GM23338 (cell line): ENCODE results near the gene LRRC18. TPM values are rescaled to one million over a fixed set of nuclear protein-coding genes. Genes with fewer than 3 reads are reported as not detected.

Source experiments
- ATAC-seq: fragments of 200-7000 bp; cut with Tn5 transposase; 3 replicates; pipeline ENCODE4 v1.9.1; 2020
- DNase-seq: peaks from one replicate; pipeline ENCODE4 v3.0.0-alpha.2; 2015; ENCODE audit warnings: low spot score
- H2AFZ ChIP-seq: fragments of 200-600 bp; sonication (generic); 2 replicates; pipeline ENCODE4 v1.8.0; 2016; ENCODE audit warnings: antibody characterized with exemption, mild to moderate bottlenecking, moderate library complexity
- H3F3A ChIP-seq: fragments of 200-600 bp; sonication (generic); replicated peaks from 2 replicates; pipeline ENCODE4 v1.8.0; 2017; ENCODE audit warnings: antibody characterized with exemption, mixed run types, low read depth
- H3K27ac ChIP-seq: fragments of 200-600 bp; sonication (generic); 2 replicates; pipeline ENCODE4 v1.6.1; 2016; ENCODE audit warnings: low read depth
- H3K27me3 ChIP-seq: fragments of 200-600 bp; sonication (generic); 2 replicates; pipeline ENCODE4 v1.8.0; 2016; ENCODE audit warnings: mild to moderate bottlenecking, mixed run types, moderate library complexity; ENCODE audit not compliant: insufficient read depth
- H3K36me3 ChIP-seq: fragments of 200-600 bp; sonication (generic); 2 replicates; pipeline ENCODE4 v1.8.0; 2016; ENCODE audit warnings: mild to moderate bottlenecking; ENCODE audit not compliant: insufficient read depth
- H3K4me1 ChIP-seq: fragments of 200-600 bp; sonication (generic); 2 replicates; pipeline ENCODE4 v1.8.0; 2016; ENCODE audit warnings: mild to moderate bottlenecking, moderate library complexity; ENCODE audit not compliant: insufficient read depth
- H3K4me2 ChIP-seq: fragments of 200-600 bp; sonication (generic); 2 replicates; pipeline ENCODE4 v1.7.1; 2017; ENCODE audit warnings: mixed run types
- H3K4me3 ChIP-seq: fragments of 200-600 bp; sonication (generic); 2 replicates; pipeline ENCODE4 v1.6.1; 2016; ENCODE audit warnings: mixed run types
- H3K79me2 ChIP-seq: fragments of 200-600 bp; sonication (generic); replicated peaks from 2 replicates; pipeline ENCODE4 v1.8.0; 2017; ENCODE audit warnings: mild to moderate bottlenecking; ENCODE audit not compliant: insufficient read depth
- H3K9me2 ChIP-seq: fragments of 200-600 bp; sonication (generic); 2 replicates; pipeline ENCODE4 v1.8.0; 2017; ENCODE audit not compliant: insufficient read depth
- H4K20me1 ChIP-seq: fragments of 200-600 bp; sonication (generic); replicated peaks from 2 replicates; pipeline ENCODE4 v1.8.0; 2017; ENCODE audit warnings: mild to moderate bottlenecking; ENCODE audit not compliant: insufficient read depth
- H3K27ac Mint-ChIP-seq: 2 replicates; pipeline ENCODE4 v1.8.0; 2020; ENCODE audit warnings: inconsistent platforms, mild to moderate bottlenecking, moderate library complexity, mixed read lengths
- H3K27me3 Mint-ChIP-seq: 3 replicates; pipeline ENCODE4 v1.8.0; 2022; ENCODE audit warnings: low read depth, mild to moderate bottlenecking, moderate library complexity, mixed read lengths, inconsistent platforms; ENCODE audit not compliant: insufficient read depth, poor library complexity
- H3K36me3 Mint-ChIP-seq: 3 replicates; pipeline ENCODE4 v1.8.0; 2021; ENCODE audit warnings: low read depth, mild to moderate bottlenecking, inconsistent platforms, moderate library complexity, mixed read lengths
- H3K4me1 Mint-ChIP-seq: 3 replicates; pipeline ENCODE4 v1.8.0; 2020; ENCODE audit warnings: mild to moderate bottlenecking, inconsistent platforms, mixed read lengths
- H3K4me3 Mint-ChIP-seq: 3 replicates; pipeline ENCODE4 v1.8.0; 2021; ENCODE audit warnings: moderate library complexity, mild to moderate bottlenecking, inconsistent platforms, mixed read lengths
- H3K9me3 Mint-ChIP-seq: 3 replicates; pipeline ENCODE4 v1.8.0; 2020; ENCODE audit warnings: moderate library complexity, mild to moderate bottlenecking, inconsistent platforms, mixed read lengths
- CREB1 ChIP-seq: fragments of 250-450 bp; sonication (Bioruptor Pico); IDR thresholded peaks from 2 replicates; pipeline ENCODE4 v1.5.0; 2020; ENCODE audit warnings: low read depth, mild to moderate bottlenecking, moderate library complexity
- EZH2 ChIP-seq: fragments of 200-600 bp; sonication (generic); IDR thresholded peaks from one replicate; pipeline ENCODE4 v1.8.0; 2017; ENCODE audit warnings: antibody characterized with exemption, mild to moderate bottlenecking, low read depth; ENCODE audit not compliant: unreplicated experiment
- EZH2phosphoT487 ChIP-seq: fragments of 200-600 bp; sonication (generic); IDR thresholded peaks from one replicate; pipeline ENCODE4 v1.8.1; 2018; ENCODE audit warnings: antibody characterized with exemption; ENCODE audit not compliant: unreplicated experiment
- JUNB ChIP-seq: IDR thresholded peaks from one replicate; pipeline ENCODE4 v1.6.1; 2016; ENCODE audit warnings: antibody characterized with exemption; ENCODE audit not compliant: unreplicated experiment
- NANOG ChIP-seq: IDR thresholded peaks from 2 replicates; pipeline ENCODE4 v1.6.1; 2016; ENCODE audit warnings: antibody characterized with exemption, borderline replicate concordance
- POLR2AphosphoS5 ChIP-seq: IDR thresholded peaks from 2 replicates; pipeline ENCODE4 v1.6.1; 2016; ENCODE audit warnings: antibody characterized with exemption, low read depth
- STAT1 ChIP-seq: IDR thresholded peaks from one replicate; pipeline ENCODE4 v1.6.1; 2016; ENCODE audit warnings: antibody characterized with exemption; ENCODE audit not compliant: unreplicated experiment
- polyA plus RNA-seq: library from polyadenylated mRNA; unstranded; fragments of >200 nt; fragmentation: Nextera tagmentation; extraction: Ambion mirVana; gene quantifications from 2 replicates; pipeline ENCODE4 v1.2.1, GENCODE V29; 2016
- total RNA-seq: library from RNA; depleted of rRNA; stranded (reverse); fragments of >200 nt; shearing (Covaris generic); gene quantifications from 2 replicates; pipeline ENCODE4 v1.2.3, GENCODE V29; 2014
- TF ChIP-seq, protein P1 (sequence below): fragments of 250-450 bp; sonication (Bioruptor Pico); IDR thresholded peaks from 2 replicates; pipeline ENCODE4 v1.5.0; 2020; ENCODE audit warnings: mild to moderate bottlenecking, moderate library complexity
- TF ChIP-seq, protein P2 (sequence below): IDR thresholded peaks from 2 replicates; pipeline ENCODE4 v1.6.1; 2016; ENCODE audit warnings: antibody characterized with exemption
- TF ChIP-seq, protein P3 (sequence below), 2 experiments: fragments of 200-600 bp in 1 of 2; sonication (generic) in 1 of 2; conservative IDR thresholded peaks; 2 replicates each; pipeline versions ENCODE4 v1.5.1 to v1.6.1; 2016 to 2017; ENCODE audit warnings: antibody characterized with exemption in 2 of 2, low read depth in 2 of 2, mild to moderate bottlenecking in 2 of 2, moderate library complexity in 1 of 2

The LRRC18 gene
- total and polyA plus RNA-seq, 2 experiments from 2014 or later = not detected

- Mint-ChIP-seq H3K9me3 (no peaks in the 10 kb centered on the region; the same call in 2 of the 3 replicates), H3K27me3 (peaks cover 4% of the 10 kb centered on the region), H3K4me1 (no peaks in the 10 kb centered on the region; the same call in 2 of the 3 replicates), H3K36me3 (no peaks in the 10 kb centered on the region; the same call in 2 of the 3 replicates), H3K27ac (no peak overlapping the region), H3K4me3 (no peak overlapping the region)
- no peak for TF ChIP-seq JUNB
- TF ChIP-seq, protein P1, sequence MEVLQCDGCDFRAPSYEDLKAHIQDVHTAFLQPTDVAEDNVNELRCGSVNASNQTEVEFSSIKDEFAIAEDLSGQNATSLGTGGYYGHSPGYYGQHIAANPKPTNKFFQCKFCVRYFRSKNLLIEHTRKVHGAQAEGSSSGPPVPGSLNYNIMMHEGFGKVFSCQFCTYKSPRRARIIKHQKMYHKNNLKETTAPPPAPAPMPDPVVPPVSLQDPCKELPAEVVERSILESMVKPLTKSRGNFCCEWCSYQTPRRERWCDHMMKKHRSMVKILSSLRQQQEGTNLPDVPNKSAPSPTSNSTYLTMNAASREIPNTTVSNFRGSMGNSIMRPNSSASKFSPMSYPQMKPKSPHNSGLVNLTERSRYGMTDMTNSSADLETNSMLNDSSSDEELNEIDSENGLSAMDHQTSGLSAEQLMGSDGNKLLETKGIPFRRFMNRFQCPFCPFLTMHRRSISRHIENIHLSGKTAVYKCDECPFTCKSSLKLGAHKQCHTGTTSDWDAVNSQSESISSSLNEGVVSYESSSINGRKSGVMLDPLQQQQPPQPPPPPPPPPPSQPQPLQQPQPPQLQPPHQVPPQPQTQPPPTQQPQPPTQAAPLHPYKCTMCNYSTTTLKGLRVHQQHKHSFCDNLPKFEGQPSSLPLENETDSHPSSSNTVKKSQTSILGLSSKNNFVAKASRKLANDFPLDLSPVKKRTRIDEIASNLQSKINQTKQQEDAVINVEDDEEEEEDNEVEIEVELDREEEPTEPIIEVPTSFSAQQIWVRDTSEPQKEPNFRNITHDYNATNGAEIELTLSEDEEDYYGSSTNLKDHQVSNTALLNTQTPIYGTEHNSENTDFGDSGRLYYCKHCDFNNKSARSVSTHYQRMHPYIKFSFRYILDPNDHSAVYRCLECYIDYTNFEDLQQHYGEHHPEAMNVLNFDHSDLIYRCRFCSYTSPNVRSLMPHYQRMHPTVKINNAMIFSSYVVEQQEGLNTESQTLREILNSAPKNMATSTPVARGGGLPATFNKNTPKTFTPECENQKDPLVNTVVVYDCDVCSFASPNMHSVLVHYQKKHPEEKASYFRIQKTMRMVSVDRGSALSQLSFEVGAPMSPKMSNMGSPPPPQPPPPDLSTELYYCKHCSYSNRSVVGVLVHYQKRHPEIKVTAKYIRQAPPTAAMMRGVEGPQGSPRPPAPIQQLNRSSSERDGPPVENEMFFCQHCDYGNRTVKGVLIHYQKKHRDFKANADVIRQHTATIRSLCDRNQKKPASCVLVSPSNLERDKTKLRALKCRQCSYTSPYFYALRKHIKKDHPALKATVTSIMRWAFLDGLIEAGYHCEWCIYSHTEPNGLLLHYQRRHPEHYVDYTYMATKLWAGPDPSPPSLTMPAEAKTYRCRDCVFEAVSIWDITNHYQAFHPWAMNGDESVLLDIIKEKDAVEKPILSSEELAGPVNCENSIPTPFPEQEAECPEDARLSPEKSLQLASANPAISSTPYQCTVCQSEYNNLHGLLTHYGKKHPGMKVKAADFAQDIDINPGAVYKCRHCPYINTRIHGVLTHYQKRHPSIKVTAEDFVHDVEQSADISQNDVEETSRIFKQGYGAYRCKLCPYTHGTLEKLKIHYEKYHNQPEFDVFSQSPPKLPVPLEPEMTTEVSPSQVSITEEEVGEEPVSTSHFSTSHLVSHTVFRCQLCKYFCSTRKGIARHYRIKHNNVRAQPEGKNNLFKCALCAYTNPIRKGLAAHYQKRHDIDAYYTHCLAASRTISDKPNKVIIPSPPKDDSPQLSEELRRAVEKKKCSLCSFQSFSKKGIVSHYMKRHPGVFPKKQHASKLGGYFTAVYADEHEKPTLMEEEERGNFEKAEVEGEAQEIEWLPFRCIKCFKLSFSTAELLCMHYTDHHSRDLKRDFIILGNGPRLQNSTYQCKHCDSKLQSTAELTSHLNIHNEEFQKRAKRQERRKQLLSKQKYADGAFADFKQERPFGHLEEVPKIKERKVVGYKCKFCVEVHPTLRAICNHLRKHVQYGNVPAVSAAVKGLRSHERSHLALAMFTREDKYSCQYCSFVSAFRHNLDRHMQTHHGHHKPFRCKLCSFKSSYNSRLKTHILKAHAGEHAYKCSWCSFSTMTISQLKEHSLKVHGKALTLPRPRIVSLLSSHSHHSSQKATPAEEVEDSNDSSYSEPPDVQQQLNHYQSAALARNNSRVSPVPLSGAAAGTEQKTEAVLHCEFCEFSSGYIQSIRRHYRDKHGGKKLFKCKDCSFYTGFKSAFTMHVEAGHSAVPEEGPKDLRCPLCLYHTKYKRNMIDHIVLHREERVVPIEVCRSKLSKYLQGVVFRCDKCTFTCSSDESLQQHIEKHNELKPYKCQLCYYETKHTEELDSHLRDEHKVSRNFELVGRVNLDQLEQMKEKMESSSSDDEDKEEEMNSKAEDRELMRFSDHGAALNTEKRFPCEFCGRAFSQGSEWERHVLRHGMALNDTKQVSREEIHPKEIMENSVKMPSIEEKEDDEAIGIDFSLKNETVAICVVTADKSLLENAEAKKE (CRISPR knock-in tag) = no peak
- no peak for TF ChIP-seq NANOG
- TF ChIP-seq EZH2 = no peak
- TF ChIP-seq, protein P2, sequence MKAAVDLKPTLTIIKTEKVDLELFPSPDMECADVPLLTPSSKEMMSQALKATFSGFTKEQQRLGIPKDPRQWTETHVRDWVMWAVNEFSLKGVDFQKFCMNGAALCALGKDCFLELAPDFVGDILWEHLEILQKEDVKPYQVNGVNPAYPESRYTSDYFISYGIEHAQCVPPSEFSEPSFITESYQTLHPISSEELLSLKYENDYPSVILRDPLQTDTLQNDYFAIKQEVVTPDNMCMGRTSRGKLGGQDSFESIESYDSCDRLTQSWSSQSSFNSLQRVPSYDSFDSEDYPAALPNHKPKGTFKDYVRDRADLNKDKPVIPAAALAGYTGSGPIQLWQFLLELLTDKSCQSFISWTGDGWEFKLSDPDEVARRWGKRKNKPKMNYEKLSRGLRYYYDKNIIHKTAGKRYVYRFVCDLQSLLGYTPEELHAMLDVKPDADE = no peak
- no peak for TF ChIP-seq STAT1
- TF ChIP-seq, protein P3, sequence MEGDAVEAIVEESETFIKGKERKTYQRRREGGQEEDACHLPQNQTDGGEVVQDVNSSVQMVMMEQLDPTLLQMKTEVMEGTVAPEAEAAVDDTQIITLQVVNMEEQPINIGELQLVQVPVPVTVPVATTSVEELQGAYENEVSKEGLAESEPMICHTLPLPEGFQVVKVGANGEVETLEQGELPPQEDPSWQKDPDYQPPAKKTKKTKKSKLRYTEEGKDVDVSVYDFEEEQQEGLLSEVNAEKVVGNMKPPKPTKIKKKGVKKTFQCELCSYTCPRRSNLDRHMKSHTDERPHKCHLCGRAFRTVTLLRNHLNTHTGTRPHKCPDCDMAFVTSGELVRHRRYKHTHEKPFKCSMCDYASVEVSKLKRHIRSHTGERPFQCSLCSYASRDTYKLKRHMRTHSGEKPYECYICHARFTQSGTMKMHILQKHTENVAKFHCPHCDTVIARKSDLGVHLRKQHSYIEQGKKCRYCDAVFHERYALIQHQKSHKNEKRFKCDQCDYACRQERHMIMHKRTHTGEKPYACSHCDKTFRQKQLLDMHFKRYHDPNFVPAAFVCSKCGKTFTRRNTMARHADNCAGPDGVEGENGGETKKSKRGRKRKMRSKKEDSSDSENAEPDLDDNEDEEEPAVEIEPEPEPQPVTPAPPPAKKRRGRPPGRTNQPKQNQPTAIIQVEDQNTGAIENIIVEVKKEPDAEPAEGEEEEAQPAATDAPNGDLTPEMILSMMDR (conservative IDR thresholded peaks at IDR 0.05; ENCODE audit: low read depth in 2 of 2) = no peak
- no peak for TF ChIP-seq EZH2phosphoT487
- TF ChIP-seq POLR2AphosphoS5 = no peak
- TF ChIP-seq CREB1 (CRISPR knock-in tag) = no peak
- Histone ChIP-seq H3K9me2 (peaks cover 3% of the 10 kb centered on the region; the same call in 1 of the 2 replicates), H4K20me1 (no peaks in the 10 kb centered on the region), H2AFZ (no peak overlapping the region), H3K36me3 (no peaks in the 10 kb centered on the region), H3K27ac (no peak overlapping the region), H3K4me2 (no peak overlapping the region), H3K27me3 (no peaks in the 10 kb centered on the region), H3K4me3 (no peak overlapping the region), H3K79me2 (no peaks in the 10 kb centered on the region), H3K4me1 (no peaks in the 10 kb centered on the region), H3F3A (no peaks in the 10 kb centered on the region)
- DNase-seq = no peak
- ATAC-seq = no peak
Measured at GRCh38 chr10:48951707-48952106, 12.1 kb upstream of the LRRC18 start.
